Upper lobe of right lung (tissue), 1 donor: ENCODE data around the gene LZTS3. TPM values are rescaled to one million over a fixed set of nuclear protein-coding genes. Genes with fewer than 3 reads are reported as not detected.

ENCODE experiments used
- ATAC-seq: fragments of 200-7000 bp; cut with Tn5 transposase; one replicate; pipeline ENCODE4 v1.9.1; 2020; ENCODE audit warnings: mild to moderate bottlenecking, moderate library complexity
- DNase-seq: peaks from one replicate; pipeline ENCODE4 v3.0.0-alpha.2; 2020
- H3K27ac ChIP-seq: fragments of 200-600 bp; one replicate; pipeline ENCODE4 v1.8.0; 2022
- H3K27me3 ChIP-seq: fragments of 200-600 bp; one replicate; pipeline ENCODE4 v1.8.0; 2022; ENCODE audit warnings: mild to moderate bottlenecking
- H3K36me3 ChIP-seq: fragments of 200-600 bp; one replicate; pipeline ENCODE4 v1.8.0; 2022
- H3K4me1 ChIP-seq: fragments of 200-600 bp; one replicate; pipeline ENCODE4 v1.8.0; 2022
- H3K4me3 ChIP-seq: fragments of 200-600 bp; one replicate; pipeline ENCODE4 v1.8.0; 2022; ENCODE audit warnings: mild to moderate bottlenecking
- H3K9me3 ChIP-seq: fragments of 200-600 bp; one replicate; pipeline ENCODE4 v1.8.0; 2022
- CTCF ChIP-seq: fragments of 200-600 bp; IDR thresholded peaks from one replicate; pipeline ENCODE4 v1.8.0; 2022; ENCODE audit warnings: antibody characterized with exemption
- intact Hi-C: fragments of 100-400 bp; cut with DNase I; formaldehyde crosslinking; loops from one replicate; pipeline ENCODE4 v1.11.0; 2022
- total RNA-seq: library from RNA; stranded (reverse); fragmentation: NEBNext Ultra II Directional; extraction: Animal tissue kit (Norgen Biotek cat#: 25700); gene quantifications from one replicate; pipeline ENCODE4 v1.2.1, GENCODE V29; 2021
- donor health status: DM: no; HTN: yes; CAD: no; lungs with severe emphysema.

The LZTS3 gene
- total RNA-seq, 1 donor from 2014 or later, result 21.5 TPM

DNA sequence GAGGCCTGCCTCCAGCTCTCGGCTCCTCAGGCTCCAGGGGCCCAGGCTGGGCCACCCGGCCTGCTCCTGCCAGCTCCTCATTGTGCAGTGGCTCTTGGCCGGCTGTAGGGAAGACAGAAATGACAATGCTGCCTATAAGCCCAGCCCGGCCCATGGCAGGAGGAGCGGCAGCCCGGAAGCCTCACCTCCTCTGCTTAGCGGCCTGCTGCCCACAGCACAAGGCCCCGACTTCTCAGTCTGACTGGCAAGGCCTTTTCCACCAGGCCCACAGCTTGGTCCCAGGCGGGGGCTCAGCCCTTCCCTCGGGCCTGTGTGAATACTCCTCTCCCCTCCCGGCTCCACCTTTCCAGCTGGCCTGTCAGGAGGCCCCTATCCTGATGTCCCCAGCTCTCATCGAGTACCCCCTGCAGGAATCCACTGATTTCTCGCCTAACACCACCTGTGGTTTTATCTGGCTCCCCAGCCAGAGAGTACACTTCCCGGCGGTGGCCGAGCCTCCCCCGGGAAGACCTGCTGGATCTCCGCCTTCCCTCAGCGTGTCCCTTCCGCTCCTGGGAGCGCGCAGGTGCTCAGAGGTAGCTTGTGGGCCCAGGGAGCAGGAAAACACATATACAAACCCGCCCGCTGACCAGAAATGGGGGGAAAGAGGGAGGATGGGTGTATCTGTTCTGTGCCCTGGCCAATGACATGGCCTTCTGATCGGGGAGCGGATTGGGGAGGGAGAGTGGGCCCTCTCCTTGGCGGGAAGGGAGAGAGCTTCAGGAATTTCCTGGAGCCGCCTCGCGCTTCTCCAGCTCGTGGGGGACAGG is 30.2 kb upstream of the LZTS3 start:
- H3K9me3 ChIP-seq, result no peaks in the 10 kb centered on the region
- intact Hi-C loops, result no loop called here
- H3K27ac ChIP-seq, result peak overlapping the region; percentile 94
- ATAC-seq, result peak; percentile 43
- peaks cover 41% of the 10 kb centered on the region for H3K36me3 ChIP-seq
- TF ChIP-seq CTCF, result no peak
- no peak for DNase-seq
- no peaks in the 10 kb centered on the region for H3K27me3 ChIP-seq
- H3K4me3 ChIP-seq, result peak overlapping the region; percentile 95
- peaks cover 10% of the 10 kb centered on the region for H3K4me1 ChIP-seq

- H3K4me3 ChIP-seq, result peak overlapping the region; percentile 95
- H3K27ac ChIP-seq, result peak overlapping the region; percentile 94
- no peaks in the 10 kb centered on the region for H3K27me3 ChIP-seq
- no peak for TF ChIP-seq CTCF
- peaks cover 46% of the 10 kb centered on the region for H3K36me3 ChIP-seq
- peaks cover 10% of the 10 kb centered on the region for H3K4me1 ChIP-seq
- intact Hi-C loops, result no loop called here
- no peak for DNase-seq
- H3K9me3 ChIP-seq, result no peaks in the 10 kb centered on the region
- no peak for ATAC-seq
These were observed 29.6 kb upstream of the LZTS3 start for GRCh38 chr20:3202965-3203314.

DNA sequence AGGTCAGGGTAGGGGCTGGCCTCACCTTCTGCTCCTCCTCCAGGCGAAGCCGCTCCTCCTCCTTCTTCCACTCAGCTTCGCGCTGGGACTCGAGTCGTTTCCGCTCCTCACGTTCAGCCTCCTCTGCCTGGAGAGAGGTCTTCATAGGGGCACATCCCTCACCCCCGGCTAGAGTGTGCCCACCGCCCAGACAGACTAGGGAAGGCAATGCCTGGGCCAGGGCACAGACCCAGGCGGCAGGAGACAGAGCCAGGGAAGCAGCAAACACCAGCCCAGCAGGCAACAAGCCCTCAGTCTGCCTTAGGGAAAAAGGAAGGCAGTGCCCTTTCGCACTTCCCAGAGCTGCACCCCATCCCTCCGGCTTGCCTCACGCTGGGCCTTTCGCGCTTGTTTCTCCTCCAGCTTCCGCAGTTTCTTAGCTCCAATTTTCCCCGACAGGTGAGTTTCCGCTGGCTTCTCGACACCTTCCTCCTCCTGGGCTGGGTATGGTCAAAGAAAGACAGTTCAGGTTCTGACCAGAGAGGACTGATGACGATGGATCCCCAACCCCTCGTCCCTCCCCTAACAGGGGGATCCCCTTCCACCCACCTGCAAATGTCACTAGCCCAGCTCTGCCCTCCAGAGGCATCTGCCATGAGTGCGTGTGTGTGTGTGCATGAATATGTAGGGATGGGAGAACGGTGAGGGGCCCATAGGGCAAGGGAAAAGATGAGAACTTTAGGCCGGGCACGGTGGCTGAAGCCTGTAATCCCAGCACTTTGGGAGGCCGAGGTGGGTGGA is 26.8 kb upstream of the LZTS3 start:
- no peak for TF ChIP-seq CTCF
- intact Hi-C loops, result no loop called here
- Histone ChIP-seq H3K9me3 (no peaks in the 10 kb centered on the region), H3K27ac (no peak overlapping the region), H3K27me3 (no peaks in the 10 kb centered on the region), H3K4me1 (peaks cover 10% of the 10 kb centered on the region), H3K4me3 (no peak overlapping the region), H3K36me3 (peaks cover 74% of the 10 kb centered on the region)
- DNase-seq, result no peak
- ATAC-seq, result no peak

GRCh38 chr20:3199206-3199605 is 25.9 kb upstream of the LZTS3 start:
- DNase-seq (no peak), ATAC-seq (no peak)
- intact Hi-C loops, result no loop called here
- Histone ChIP-seq H3K27me3 (no peaks in the 10 kb centered on the region), H3K4me3 (no peak overlapping the region), H3K4me1 (peaks cover 10% of the 10 kb centered on the region), H3K36me3 (peaks cover 83% of the 10 kb centered on the region), H3K9me3 (no peaks in the 10 kb centered on the region), H3K27ac (no peak overlapping the region)
- no peak for TF ChIP-seq CTCF

DNA sequence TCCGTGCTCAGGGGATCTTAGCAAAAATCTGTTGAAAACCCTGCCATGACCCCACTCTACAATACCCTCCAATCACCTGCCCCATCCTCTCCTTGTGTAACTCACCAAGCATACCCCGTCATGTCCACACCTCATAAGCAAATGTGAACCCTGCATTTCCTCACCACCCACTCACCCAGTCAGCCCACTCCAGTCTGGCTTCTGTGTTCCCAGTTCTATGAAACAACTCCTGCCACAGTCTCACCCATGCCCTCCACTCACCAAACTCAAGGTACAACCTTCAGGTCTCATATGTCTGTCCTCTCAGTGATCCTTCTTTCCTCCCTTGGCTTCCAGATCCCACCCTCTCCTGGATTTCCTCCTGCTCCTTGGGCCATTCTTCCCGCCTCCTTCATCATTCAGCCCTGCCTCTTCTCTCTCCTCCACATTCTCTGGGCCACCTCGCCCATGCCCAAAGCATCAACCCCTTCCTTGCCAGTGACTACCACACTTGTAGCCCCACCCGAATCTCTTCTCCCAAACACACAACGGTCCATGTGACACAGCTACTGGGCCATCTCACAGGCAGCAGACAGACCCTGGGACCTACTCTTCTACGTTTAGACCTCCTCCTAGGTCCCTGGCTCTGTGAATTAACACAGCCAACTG is 22.4 kb upstream of the LZTS3 start:
- TF ChIP-seq CTCF, result no peak
- H3K36me3 ChIP-seq, result peaks cover 99% of the 10 kb centered on the region
- ATAC-seq (no peak), DNase-seq (no peak)
- intact Hi-C loops, result no loop called here
- no peaks in the 10 kb centered on the region for H3K9me3 ChIP-seq
- H3K4me1 ChIP-seq, result no peaks in the 10 kb centered on the region
- H3K27me3 ChIP-seq, result no peaks in the 10 kb centered on the region
- no peak overlapping the region for H3K4me3 ChIP-seq
- no peak overlapping the region for H3K27ac ChIP-seq
